Activated gamma-delta T cell (primary cell): ENCODE measurements around the gene PRDX5.

Source experiments
- DNase-seq: peaks from one replicate; lab custom pipeline; 2025; lab: John Stamatoyannopoulos, UW

PRDX5 gene

DNA sequence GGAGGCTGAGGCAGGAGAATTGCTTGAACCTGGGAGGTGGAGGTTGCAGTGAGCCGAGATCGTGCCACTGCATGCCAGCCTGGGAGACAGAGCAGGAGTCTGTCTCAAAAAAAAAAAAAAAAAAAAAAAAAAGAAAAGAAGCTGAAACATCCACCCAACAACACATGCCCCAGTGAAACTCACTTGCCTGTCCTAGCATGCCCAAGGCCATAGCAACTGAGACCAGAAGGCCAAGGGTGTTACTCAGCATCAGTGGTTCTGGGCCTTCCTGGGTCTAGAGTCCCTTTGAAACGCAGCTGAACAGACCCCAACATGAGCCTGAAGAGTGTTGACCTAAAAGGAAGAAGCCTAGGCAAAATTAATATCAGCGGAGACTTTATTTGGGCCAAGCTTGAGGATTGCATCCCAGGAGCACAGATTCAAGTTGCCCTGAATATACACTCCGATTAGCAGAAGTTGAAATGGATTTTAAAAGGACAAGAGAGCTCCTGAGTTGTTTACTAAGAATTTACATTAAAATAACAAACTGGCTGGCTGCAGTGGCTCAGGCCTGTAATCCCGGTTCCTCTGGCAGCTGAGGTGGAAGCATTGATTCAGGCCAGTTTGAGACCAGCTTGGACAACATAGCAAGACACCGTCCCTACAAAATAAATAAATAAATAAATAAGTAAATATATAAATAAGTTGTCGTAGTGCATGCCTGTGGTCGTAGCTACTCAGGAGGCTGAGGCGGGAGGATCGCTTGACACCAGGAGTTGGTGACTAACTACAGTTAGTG lies 7.0 kb downstream of the PRDX5 start:
- DNase-seq: no peak

DNA sequence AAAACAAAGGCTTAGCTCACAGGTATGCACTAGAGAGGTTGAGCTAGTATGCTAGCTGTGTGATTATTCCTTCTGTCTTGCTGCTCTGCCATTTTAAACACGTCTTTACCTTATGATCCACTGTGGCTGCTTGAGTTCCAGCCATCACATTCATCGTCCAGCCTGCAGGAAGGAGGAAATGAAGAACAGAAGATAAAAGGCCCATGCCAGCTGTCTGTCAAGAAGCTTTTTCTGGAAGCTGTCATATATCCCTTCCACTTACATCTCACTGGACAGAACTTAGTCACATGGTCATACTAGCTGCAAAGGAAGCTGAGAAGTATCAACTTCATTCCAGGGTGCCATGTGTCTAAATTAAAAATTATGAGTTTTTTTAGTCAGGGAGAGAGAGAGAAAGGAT lies 9.5 kb downstream of the PRDX5 start:
- no peak for DNase-seq

DNA sequence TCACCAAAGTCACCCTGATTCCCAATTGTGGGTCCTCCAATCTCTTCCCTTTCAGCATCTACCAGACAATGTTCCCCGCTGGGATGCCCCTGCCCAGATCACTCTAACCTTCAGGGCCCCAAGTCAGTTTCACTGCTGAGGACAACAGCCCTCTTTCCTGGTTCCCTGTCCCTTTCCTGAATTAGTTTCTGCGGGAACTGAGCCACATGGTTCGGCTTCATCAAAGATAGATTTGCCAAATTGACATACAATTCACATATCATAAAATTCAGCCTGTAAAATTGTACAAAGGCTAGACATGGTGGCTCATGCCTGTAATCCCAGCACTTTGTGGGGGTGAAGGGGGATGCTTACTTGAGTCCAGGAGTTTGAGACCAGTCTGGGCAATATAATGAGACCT lies 10.1 kb downstream of the PRDX5 start:
- DNase-seq: no peak

DNA sequence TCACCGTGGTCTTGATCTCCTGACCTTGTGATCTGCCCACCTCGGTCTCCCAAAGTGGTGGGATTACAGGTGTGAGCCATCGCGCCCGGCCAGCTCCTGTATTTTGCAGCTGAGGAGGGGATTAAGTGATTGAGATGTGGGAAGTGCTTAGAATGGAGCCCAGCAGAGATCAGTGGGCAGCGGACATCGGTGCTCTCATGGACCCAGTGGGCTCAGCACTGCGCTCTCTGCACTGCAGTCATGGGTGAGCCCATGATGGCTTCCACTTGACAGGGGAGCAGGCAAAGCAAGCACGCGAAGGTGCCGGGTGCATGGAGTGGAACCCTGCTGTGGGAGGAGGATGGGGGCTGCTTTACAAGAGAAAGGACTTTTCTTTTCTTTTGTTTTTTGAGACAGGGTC lies 13.0 kb downstream of the PRDX5 start:
- no peak for DNase-seq

DNA sequence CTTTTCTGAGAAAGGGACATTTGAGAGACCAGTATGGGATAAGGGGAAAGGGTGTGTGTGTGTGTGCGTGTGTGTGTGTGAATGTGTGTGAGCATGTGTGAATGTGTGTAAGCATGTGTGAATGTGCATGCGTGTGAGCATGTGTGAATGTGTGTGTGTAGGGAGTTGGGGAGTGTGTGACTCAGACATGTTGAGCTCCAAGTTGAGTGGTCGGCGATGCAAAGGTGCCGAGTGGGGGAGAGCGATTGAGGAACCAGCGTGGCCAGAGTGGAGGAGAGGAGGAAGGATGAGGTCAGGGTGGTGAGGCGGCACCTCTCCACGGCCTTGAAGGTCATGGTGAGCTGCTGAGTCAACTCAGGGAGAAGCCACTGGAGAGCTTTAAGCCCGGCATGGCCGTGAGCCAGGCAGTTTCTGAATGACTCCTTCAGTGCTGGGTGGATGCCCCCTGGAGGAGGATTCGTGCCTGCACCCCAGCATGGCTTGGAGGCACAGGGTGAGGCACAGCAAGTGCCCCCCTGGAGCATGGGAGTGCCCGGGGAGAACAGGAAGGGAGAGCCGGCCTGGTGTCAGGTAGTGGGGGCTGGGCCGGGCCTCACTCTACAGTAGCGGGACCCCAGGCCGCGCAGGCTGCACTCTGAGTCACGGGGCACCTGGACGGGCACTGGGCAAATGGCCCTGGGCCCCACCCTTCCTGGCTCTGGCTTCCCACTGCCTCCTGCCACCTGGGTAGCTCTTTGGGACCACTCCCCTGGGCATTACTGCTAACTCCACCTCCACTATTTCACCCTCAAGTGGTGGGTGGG lies 13.8 kb downstream of the PRDX5 start:
- DNase-seq: no peak

DNA sequence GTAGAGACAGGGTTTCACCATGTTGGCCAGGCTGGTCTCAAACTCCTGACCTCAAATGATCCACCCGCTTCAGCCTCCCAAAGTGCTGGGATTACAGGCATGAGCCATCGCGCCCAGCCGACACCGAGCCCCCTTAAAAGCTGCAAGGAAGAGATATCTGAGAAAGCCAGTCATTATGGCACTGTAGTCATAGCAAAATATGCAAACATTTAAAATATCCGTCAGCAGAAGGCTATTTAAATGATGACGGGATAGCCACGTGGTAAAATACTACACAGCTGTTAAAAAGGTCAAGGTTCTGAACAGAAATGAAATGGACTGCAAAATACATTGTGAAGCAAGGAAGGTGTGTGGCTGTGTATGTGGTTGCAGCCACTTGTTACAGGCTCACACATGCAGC lies 15.6 kb downstream of the PRDX5 start:
- DNase-seq: no peak

DNA sequence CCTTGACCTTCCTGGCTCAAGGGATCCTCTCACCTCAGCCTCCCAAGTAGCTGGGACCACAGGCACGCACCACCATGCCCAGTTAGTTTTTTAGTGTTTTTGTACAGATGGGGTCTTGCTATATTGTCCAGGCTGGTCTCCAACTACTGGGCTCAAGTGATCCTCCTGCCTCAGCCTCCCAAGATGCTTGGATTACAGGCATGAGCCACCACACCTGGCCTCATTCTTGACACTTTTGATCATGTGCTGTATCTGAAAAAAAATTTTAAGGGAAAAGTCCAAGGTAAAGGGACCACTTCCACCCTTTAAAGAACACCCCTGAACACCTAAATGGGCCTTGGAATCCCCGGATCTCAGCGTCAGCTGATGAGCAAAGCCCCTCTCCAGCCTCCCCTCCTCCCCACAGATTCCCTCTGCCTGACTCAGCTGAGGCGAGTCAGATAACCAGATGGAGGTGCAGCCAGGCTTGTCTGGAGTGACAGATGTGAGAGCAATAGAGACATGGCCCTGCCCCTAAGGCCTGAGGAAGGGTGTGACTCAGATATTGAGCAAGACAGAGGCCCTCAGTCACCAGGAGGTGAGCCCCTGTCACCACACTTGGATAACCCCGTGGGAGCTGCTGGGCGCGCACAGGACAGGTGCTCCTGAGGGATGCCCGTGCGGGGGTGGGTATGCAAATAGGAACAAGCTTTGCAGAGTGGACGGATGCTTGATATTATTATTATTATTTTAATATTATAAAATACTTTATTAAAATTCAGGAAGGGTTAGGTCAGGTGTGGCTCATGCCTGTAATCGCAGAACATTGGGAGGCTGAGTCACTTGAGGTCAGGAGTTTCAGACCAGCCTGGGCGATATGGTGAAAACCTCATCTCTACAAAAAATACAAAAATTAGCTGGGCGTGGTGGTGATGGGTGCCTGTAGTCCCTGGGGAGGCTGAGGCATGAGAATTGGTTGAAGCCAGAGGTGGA lies 17.1 kb downstream of the PRDX5 start:
- no peak for DNase-seq

DNA sequence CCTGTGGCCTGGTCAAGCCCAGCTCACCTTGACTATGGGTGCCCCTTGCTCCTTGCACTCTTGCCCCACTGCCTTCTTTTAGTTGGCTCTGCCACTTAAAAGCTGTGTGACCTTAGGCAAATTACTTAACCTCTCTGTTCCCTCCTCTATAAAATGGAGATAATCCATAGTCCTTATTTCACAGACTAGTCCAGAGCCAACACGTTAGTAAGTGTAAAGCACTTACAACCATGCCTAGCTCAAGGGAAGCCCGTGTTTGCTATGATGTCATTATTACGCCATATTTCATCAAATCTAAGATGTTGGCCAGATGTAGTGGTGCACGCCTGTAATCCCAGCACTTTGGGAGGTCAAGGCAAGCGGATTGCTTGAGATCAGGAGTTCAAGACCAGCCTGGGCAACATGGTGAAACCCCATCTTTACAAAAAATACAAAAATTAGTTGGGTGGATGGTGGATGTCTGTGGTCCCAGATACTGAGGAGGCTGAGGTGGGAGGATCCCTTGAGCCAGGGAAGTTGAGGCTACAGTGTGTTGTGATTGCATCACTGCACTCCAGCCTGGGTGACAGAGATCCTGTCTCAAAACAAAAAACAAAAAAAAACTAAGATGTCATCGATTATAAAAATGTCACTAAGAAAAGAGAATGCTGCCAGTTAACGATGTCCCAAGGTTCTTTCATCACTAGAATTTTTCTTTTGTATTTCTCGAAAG lies 19.8 kb downstream of the PRDX5 start:
- DNase-seq: no peak

DNA sequence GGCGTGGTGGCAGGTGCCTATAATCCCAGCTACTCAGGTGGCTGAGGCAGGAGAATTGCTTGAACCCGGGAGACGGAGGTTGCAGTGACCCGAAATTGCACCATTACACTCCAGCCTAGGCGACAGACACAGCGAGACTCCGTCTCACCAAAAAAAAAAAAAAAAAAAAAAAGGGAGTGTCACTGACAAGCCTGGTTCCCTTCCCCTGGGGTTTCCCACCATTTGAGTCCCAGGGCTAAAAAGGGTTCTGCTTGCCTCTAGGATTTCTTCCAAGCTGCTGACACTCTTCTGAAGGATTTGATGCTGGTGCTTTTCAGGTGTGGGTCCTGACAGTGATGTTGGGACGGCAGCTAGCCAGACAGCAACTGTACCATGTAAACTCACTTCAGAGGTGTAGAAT lies 20.8 kb downstream of the PRDX5 start:
- no peak for DNase-seq

DNA sequence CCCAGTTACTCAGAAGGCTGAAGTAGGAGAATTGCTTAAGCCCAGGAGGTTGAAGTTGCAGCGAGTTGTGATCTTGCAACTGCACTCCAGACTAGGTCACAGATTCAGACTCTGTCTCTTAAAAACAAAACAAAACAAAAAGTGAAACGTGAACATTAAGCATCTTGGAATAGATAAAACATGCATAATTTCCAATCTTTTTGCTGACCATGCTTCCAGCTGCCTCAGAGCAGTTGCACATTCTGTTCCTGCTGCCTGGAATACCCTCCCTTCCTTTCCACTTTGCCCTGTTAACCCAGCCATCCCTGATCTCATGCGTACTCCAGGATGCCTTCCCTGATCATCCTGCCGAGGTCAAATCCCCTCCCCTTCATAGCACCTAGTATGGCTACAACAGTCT lies 21.4 kb downstream of the PRDX5 start:
- no peak for DNase-seq

DNA sequence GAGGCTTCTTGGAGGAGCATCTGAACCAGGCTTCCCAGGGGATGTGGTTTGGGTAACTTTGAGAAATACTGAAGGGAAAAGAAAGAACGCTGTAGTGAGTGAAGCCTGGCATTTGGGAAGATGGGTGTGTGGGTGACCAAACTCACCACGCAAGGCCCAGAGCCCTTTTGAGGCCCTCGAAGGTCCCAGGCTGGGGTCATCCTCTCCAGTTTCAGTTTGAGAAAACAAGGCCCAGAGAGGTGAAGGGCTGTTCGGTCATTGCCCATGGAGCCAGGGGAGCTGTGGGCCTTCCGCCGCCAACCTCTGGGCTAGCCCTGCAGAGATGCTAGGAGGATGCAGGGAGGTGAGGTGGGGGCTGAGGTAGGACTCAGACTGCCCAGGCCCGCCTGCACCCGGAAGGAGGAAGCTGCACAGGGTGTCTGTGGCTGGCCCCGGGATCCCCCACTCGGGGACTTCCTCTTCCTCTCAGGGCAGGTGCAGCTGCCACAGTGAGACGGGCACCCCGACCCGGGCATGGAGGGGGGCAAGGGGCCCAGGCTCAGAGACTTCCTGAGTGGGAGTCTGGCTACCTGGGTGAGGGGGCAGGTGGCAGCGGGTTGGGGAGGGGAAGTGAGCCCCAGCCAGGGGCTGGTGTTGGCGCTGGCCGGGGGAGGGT lies 22.0 kb downstream of the PRDX5 start, which contains the start of gene CCDC88B:
TSS of gene CCDC88B (plus strand) at position 451 of the 655 bp plus-strand sequence. CDS start at position 514, 63 bp downstream.
- peak; percentile 75 for DNase-seq

DNA sequence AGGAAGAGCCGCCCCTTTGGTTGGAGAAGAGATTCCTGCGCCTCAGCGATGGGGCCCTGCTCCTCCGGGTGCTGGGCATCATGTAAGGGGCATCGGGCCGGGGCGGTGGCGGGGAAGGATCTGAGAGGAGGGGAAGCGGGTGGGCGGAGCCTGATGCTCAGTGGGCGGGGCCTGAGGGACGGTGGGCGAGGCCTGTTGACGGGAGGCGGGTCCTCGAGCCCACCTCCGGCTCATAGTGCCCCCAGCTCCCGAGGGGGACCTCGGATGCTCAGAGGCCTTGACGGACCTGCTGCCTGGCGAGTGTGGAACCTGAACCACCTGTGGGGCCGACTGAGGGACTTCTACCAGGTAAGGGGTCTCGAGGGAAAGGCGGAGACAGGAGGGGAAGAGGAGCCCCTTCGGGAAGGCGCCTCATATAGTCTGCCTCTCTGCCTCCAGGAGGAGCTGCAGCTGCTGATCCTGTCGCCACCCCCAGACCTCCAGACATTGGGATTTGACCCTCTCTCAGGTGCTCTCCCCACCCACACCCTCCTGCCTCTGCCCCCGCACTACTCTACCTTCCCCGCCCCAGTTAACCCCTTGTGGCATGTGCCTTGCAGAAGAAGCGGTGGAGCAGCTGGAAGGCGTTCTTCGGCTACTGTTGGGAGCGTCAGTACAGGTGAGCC lies 22.9 kb downstream of the PRDX5 start:
- peak; percentile 64 for DNase-seq

DNA sequence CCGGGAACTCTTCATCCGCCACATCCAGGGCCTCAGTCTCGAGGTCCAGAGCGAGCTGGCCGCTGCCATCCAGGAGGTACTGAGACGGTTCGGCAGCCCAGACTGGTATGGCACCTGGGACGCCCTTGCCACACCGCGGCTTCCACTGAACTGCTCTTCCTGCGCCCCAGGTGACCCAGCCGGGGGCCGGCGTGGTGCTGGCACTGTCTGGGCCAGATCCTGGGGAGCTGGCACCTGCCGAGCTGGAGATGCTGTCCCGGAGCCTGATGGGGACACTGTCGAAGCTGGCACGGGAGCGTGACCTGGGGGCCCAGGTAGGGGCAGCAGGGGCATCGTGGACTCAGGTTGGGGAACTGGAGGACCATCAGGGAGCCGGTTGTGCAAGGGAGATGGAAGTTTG lies 23.5 kb downstream of the PRDX5 start:
- no peak for DNase-seq

DNA sequence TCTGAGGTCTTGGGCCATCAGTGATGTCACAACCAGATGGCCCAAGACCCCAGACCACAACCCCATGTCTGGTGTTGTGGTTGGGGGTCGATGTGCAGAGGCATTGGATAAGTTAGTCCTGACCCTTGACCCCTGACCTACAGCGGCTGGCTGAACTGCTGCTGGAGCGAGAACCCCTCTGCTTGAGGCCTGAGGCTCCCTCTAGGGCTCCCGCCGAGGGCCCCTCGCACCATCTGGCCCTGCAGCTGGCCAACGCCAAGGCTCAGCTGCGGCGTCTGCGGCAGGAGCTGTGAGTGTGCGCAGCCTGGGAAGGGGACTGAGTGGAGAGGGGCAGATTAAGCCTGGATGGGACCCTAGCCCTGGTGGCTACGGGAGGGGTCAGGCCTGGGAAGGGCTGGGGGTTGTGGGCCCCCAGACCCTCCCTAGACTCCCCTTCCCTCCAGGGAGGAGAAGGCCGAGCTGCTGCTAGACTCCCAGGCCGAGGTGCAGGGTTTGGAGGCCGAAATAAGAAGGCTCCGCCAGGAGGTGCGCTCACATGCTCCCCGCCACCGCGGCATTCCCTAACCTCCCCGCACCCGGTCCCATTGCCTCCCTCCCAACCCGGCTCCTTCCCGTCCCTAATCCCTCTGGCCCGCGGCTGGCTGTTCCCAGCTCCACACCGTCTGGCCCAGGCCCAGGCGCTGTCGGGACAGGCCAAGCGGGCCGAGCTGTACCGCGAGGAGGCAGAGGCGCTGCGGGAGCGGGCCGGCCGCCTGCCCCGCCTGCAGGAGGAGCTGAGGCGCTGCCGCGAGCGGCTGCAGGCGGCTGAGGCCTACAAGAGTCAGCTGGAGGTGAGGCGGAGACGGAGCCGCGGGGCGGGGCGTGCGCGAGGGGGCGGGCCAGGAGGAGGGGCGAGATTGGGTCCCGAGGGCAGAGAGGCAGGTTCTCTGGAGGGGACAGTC lies 24.2 kb downstream of the PRDX5 start:
- DNase-seq: peak; percentile 75

DNA sequence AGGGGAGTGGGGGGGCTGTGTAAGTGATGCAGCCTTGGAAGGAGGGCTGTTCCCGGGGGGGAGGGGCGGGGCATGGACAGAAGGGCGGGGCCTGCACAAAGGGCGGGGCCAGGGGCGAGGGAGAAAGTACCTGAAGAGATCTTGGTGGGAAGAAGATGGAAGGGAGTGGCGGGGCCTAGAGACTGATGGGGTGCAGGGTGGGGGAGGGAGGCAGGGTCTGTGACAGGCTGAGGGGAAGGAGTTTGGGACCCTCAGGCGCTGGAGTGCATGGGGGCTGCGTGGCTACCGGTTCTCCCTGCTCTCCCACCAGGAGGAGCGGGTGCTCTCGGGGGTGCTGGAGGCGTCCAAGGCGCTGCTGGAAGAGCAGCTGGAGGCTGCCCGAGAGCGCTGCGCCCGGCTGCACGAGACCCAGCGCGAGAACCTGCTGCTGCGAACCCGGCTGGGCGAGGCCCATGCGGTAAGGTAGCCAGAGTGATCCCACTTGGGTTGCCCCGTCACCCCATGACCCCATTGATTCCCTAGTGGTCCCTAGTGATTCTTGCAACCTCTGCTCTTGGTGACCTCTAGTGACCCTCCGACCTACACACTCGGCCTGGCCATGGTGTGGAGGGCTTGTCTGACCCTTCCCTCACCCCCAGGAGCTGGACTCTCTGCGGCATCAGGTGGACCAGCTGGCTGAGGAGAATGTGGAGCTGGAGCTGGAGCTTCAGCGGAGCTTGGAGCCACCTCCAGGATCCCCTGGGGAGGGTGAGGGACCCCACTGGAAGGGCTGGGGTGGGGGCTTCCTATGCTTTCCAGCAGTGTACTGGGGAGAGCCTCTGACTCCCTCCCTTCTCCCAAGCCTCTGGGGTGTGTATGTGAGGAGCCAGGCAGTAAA lies 25.2 kb downstream of the PRDX5 start:
- DNase-seq: no peak

DNA sequence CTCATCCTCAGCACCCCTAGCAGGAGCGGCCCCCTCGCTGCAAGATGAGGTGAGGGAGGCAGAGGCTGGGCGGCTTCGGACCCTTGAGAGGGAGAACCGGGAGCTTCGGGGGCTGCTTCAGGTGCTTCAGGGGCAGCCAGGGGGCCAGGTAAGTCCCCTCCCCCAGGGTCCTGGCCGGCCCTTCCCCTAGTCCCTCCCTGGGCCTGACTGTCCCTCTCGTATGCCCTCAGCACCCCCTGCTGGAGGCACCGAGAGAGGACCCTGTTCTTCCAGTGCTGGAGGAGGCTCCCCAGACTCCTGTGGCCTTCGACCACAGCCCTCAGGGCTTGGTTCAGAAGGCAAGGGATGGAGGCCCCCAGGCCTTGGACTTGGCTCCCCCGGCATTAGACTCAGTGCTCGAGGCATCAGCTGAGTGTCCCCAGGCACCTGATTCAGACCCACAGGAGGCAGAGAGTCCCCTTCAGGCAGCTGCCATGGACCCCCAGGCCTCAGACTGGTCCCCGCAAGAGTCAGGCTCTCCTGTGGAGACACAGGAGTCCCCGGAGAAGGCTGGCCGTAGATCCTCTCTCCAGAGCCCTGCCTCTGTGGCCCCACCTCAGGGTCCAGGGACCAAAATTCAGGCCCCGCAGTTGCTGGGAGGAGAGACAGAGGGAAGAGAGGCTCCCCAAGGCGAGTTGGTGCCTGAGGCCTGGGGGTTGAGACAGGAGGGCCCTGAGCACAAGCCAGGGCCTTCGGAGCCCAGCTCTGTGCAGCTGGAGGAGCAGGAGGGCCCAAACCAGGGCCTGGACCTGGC lies 26.0 kb downstream of the PRDX5 start:
- DNase-seq: no peak

DNA sequence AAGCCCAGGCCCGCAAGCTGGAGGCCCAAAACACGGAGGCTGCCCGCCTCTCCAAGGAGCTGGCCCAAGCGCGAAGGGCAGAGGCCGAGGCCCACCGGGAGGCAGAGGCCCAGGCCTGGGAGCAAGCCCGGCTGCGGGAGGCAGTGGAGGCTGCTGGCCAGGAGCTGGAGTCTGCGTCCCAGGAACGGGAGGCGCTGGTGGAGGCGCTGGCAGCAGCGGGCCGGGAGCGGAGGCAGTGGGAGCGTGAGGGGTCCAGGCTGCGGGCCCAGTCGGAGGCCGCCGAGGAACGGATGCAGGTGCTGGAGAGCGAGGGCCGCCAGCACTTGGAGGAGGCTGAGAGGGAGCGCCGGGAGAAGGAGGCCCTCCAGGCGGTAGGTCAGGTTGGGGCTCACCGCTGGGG lies 26.9 kb downstream of the PRDX5 start:
- DNase-seq: no peak
